Prostate gland (tissue), 2 donors: ENCODE measurements around the gene ARHGEF12. TPM values are rescaled to one million over a fixed set of nuclear protein-coding genes. Genes with fewer than 3 reads are reported as not detected.

ENCODE experiments used
- DNase-seq: peaks from one replicate; pipeline ENCODE4 v3.0.0-alpha.2; 2019; ENCODE audit warnings: low spot score
- H3K27ac ChIP-seq, 2 donors: fragments of 200-600 bp; sonication (generic); 2 replicates each; pipeline ENCODE4 v1.5.1; 2017 to 2019
- H3K27me3 ChIP-seq: fragments of 200-600 bp; sonication (generic); replicated peaks from 2 replicates; pipeline ENCODE4 v1.5.1; 2019; ENCODE audit not compliant: insufficient read depth
- H3K36me3 ChIP-seq, 2 donors: fragments of 200-600 bp; sonication (generic); 1 replicate in 1 of 2; 2 replicates in 1 of 2; pipeline versions ENCODE4 v1.5.1 to v1.8.1; 2017 to 2019
- H3K4me1 ChIP-seq: fragments of 200-600 bp; sonication (generic); replicated peaks from 2 replicates; pipeline ENCODE4 v1.5.1; 2019
- H3K4me3 ChIP-seq, 2 donors: fragments of 200-600 bp; sonication (generic); 2 replicates each; pipeline ENCODE4 v1.5.1; 2017 to 2019
- H3K9me3 ChIP-seq: fragments of 200-600 bp; sonication (generic); 2 replicates; pipeline ENCODE4 v1.5.1; 2017
- POLR2A ChIP-seq: fragments of 450-650 bp; IDR thresholded peaks from one replicate; pipeline ENCODE4 v1.6.1; 2016; ENCODE audit warnings: antibody characterized with exemption, mild to moderate bottlenecking
- POLR2AphosphoS5 ChIP-seq: sonication (generic); formaldehyde crosslinking; IDR thresholded peaks from one replicate; pipeline ENCODE4 v1.6.1; 2017; ENCODE audit warnings: antibody characterized with exemption
- WGBS: methylation state at CpG from one replicate; pipeline ENCODE4 v1.1.5; 2018; 5-methylcytosine and 5-hydroxymethylcytosine counted together
- intact Hi-C: fragments of 100-400 bp; cut with DNase I; formaldehyde crosslinking; loops from one replicate; pipeline ENCODE4 v1.14.2; 2022
- total RNA-seq, 2 donors: library from RNA; depleted of rRNA; stranded (reverse); fragments of >200 nt; gene quantifications; one replicate each; pipeline ENCODE4 v1.1.0, GENCODE V29; 2016
- TF ChIP-seq, protein P1 (sequence below), 4 experiments: fragments of 200-600 bp in 2 of 4; fragments of 450-650 bp in 2 of 4; sonication (generic) in 2 of 4; IDR thresholded peaks; 1 replicate in 3 of 4; 2 replicates in 1 of 4; pipeline ENCODE4 v1.5.1; 2016 to 2019; ENCODE audit warnings: antibody characterized with exemption in 4 of 4, mild to moderate bottlenecking in 2 of 4, moderate library complexity in 2 of 4

Gene ARHGEF12
- total RNA-seq, 2 donors from 2014 or later, result 86.2 to 96.5 TPM

DNA sequence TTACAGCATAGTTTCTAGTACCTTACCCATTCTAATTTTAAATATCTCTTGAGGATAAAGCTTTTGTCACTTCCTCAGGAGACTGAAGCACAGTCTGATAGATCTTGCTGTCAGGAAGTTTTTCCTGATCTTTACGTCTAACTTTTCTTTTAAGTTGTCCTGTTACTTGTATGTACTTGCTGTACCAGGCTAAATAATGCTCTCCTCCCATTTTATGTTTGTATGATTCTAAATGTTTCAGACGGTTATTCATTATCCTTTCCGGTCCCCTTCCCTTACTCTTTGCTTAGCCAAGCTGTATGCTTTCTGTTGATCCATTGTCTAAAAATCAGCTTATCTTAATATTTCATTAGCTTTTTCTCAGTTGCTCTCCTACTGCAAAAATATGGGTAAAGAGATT, 6.0 kb downstream of the ARHGEF12 start:
- intact Hi-C loops, result no loop called here
- H3K27me3 ChIP-seq, result no peaks in the 10 kb centered on the region
- H3K27ac ChIP-seq, result no peak overlapping the region
- TF ChIP-seq POLR2AphosphoS5 (no peak), POLR2A (no peak)
- TF ChIP-seq, protein P1, sequence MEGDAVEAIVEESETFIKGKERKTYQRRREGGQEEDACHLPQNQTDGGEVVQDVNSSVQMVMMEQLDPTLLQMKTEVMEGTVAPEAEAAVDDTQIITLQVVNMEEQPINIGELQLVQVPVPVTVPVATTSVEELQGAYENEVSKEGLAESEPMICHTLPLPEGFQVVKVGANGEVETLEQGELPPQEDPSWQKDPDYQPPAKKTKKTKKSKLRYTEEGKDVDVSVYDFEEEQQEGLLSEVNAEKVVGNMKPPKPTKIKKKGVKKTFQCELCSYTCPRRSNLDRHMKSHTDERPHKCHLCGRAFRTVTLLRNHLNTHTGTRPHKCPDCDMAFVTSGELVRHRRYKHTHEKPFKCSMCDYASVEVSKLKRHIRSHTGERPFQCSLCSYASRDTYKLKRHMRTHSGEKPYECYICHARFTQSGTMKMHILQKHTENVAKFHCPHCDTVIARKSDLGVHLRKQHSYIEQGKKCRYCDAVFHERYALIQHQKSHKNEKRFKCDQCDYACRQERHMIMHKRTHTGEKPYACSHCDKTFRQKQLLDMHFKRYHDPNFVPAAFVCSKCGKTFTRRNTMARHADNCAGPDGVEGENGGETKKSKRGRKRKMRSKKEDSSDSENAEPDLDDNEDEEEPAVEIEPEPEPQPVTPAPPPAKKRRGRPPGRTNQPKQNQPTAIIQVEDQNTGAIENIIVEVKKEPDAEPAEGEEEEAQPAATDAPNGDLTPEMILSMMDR (IDR thresholded peaks at IDR 0.05), result no peak
- no peak for DNase-seq
- H3K4me1 ChIP-seq, result peaks cover 8% of the 10 kb centered on the region
- no peaks in the 10 kb centered on the region for H3K9me3 ChIP-seq
- H3K4me3 ChIP-seq, result no peak overlapping the region
- no peaks in the 10 kb centered on the region for H3K36me3 ChIP-seq
- 47% methylated on average over 3 of the region's 3 CpGs for WGBS

DNA sequence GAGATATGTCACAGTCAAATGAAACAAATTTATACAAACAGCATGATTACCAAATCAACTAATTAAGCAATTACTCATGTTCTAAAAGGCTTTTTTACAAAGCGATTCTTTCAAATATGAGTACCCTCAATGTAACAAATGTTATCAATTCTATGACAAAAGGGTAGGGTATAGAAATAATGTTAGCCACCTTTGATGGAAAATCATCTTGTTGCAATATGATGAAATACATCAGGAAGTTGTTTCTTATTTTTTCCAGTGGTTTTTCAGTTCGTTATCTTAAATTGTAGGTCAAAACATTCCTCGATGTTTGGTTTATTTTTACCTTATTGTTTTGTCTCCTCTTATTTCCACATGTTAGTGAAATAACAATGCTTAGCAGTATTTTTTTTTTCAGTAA, 6.5 kb downstream of the ARHGEF12 start:
- WGBS, result 85% methylated on average over 3 of the region's 3 CpGs
- Histone ChIP-seq H3K27me3 (no peaks in the 10 kb centered on the region), H3K4me1 (peaks cover 8% of the 10 kb centered on the region), H3K27ac (no peak overlapping the region), H3K9me3 (no peaks in the 10 kb centered on the region), H3K36me3 (no peaks in the 10 kb centered on the region), H3K4me3 (no peak overlapping the region)
- no peak for DNase-seq
- intact Hi-C loops, result no loop called here
- TF ChIP-seq, protein P1 (IDR thresholded peaks at IDR 0.05), result no peak
- TF ChIP-seq POLR2AphosphoS5 (no peak), POLR2A (no peak)

DNA sequence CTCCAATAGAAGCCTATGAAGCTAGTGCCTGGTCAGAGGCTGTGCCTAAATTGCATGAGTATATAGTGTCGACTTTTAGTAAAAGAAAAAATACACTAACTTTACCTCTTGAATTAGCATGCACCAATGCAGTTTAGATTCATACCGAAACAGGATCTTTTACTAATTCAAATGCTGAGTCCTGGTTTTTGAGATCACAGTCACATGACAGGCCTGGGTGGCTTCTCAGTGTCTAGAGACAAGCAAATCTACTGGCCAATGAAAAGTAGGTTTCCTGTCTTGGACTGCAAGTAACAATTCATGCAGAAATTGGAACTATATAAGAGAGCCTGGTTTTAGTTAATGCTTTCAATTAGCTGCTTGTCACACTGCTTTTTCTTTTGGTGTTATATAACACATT, 7.2 kb downstream of the ARHGEF12 start:
- no peak for DNase-seq
- intact Hi-C loops, result no loop called here
- Histone ChIP-seq H3K4me1 (peaks cover 8% of the 10 kb centered on the region), H3K36me3 (no peaks in the 10 kb centered on the region), H3K27ac (no peak overlapping the region), H3K4me3 (no peak overlapping the region), H3K27me3 (no peaks in the 10 kb centered on the region), H3K9me3 (no peaks in the 10 kb centered on the region)
- WGBS, result 77% methylated on average over 2 of the region's 2 CpGs
- TF ChIP-seq POLR2A (no peak), POLR2AphosphoS5 (no peak)
- TF ChIP-seq, protein P1 (IDR thresholded peaks at IDR 0.05), result no peak

DNA sequence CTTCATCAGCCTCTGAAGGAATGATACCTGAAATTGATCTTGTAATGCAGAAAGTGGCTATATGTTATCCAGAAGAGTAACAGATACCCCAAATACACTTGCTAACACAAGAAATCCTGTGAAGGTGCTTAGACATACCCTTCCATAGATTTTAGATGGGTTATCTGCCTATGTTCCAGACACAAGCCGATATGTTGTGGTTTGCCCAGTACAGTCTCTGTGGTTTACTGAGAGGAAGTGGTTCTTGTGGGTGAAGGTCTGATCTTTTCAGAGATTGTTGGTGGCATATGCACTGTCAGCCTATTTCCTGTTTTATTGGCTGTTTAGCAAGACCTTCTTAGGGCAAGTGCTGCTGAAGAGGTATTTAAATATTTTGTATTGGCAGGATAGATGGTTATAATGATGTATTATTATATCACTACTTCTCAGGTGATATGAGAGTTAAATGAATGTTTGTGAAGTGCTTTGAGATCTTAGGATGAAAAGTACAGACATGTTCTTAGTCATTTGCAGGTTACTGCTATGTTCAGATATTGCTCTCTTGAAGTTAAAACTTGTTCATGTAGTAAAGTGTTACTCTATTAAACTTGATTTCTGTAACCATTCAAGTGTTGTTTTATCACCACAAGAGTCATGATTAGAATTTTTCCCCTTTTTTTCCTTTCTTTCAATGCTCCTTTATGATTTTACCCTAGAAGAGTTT, 8.2 kb downstream of the ARHGEF12 start:
- no peak overlapping the region for H3K4me3 ChIP-seq
- H3K9me3 ChIP-seq, result no peaks in the 10 kb centered on the region
- no peaks in the 10 kb centered on the region for H3K36me3 ChIP-seq
- peaks cover 8% of the 10 kb centered on the region for H3K4me1 ChIP-seq
- intact Hi-C loops, result no loop called here
- no peak overlapping the region for H3K27ac ChIP-seq
- H3K27me3 ChIP-seq, result no peaks in the 10 kb centered on the region
- DNase-seq, result no peak
- TF ChIP-seq POLR2A (no peak), POLR2AphosphoS5 (no peak)
- TF ChIP-seq, protein P1 (IDR thresholded peaks at IDR 0.05), result no peak
- WGBS, result 38% methylated on average over 1 of the region's 1 CpG

DNA sequence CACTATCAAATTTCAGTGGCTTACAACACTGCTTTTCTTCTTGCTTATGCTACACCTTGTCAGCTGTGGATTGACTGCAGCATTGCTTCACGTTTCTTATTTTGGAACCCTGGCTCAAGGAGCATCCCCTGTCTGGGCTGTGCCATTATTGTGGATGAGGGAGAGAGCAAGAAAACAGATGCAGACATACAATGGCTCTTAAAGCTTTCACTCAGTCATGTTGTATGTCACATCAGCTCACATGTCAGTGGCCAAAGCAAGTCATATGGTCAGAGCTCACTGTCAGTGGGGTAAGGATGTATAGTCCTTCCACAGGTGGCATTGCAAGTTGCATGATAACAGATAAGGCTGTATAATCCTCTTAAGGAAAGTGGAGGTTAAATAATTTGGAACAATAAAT, 10.0 kb downstream of the ARHGEF12 start:
- Histone ChIP-seq H3K27ac (no peak overlapping the region), H3K4me1 (peaks cover 8% of the 10 kb centered on the region)

More for the DNA sequence above, 10.0 kb downstream of the ARHGEF12 start:
- H3K4me3 ChIP-seq, result no peak overlapping the region
- 17% methylated on average over 1 of the region's 1 CpG for WGBS
- DNase-seq, result no peak
- no peaks in the 10 kb centered on the region for H3K27me3 ChIP-seq
- intact Hi-C loops, result no loop called here
- TF ChIP-seq POLR2A (no peak), POLR2AphosphoS5 (no peak)
- TF ChIP-seq, protein P1 (IDR thresholded peaks at IDR 0.05), result no peak
- H3K36me3 ChIP-seq, result no peaks in the 10 kb centered on the region
- H3K9me3 ChIP-seq, result no peaks in the 10 kb centered on the region
